Measurements from ENCODE around the gene ALKBH4.

GRCh38 chr7:102431617-102432298 lies 32.9 kb downstream of the ALKBH4 start:
- TF ChIP-seq CREB5 (CRISPR knock-in tag; IDR thresholded peaks at IDR 0.05; ENCODE audit: low read depth) (no peak), BACH2 (CRISPR knock-in tag; IDR thresholded peaks at IDR 0.05; ENCODE audit: borderline replicate concordance) (no peak), ARNTL (CRISPR knock-in tag; IDR thresholded peaks at IDR 0.05; ENCODE audit: borderline replicate concordance, low read depth) (no peak), TOX (CRISPR knock-in tag; IDR thresholded peaks at IDR 0.05; ENCODE audit: borderline replicate concordance) (no peak), ZFP30 (CRISPR knock-in tag; IDR thresholded peaks at IDR 0.05) (no peak), ZFP3 (CRISPR knock-in tag; IDR thresholded peaks at IDR 0.05) (no peak), ZNF70 (CRISPR knock-in tag; IDR thresholded peaks at IDR 0.05) (no peak), TCF4 (CRISPR knock-in tag; IDR thresholded peaks at IDR 0.05; ENCODE audit: borderline replicate concordance) (no peak), ESRRG (CRISPR knock-in tag; IDR thresholded peaks at IDR 0.05) (no peak), ZNF8 (CRISPR knock-in tag; IDR thresholded peaks at IDR 0.05) (no peak), ISL1 (CRISPR knock-in tag; IDR thresholded peaks at IDR 0.05) (no peak)
- TF ChIP-seq, protein P1, sequence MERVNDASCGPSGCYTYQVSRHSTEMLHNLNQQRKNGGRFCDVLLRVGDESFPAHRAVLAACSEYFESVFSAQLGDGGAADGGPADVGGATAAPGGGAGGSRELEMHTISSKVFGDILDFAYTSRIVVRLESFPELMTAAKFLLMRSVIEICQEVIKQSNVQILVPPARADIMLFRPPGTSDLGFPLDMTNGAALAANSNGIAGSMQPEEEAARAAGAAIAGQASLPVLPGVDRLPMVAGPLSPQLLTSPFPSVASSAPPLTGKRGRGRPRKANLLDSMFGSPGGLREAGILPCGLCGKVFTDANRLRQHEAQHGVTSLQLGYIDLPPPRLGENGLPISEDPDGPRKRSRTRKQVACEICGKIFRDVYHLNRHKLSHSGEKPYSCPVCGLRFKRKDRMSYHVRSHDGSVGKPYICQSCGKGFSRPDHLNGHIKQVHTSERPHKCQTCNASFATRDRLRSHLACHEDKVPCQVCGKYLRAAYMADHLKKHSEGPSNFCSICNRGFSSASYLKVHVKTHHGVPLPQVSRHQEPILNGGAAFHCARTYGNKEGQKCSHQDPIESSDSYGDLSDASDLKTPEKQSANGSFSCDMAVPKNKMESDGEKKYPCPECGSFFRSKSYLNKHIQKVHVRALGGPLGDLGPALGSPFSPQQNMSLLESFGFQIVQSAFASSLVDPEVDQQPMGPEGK (CRISPR knock-in tag; IDR thresholded peaks at IDR 0.05; ENCODE audit: borderline replicate concordance) = no peak
- TF ChIP-seq, protein P2, sequence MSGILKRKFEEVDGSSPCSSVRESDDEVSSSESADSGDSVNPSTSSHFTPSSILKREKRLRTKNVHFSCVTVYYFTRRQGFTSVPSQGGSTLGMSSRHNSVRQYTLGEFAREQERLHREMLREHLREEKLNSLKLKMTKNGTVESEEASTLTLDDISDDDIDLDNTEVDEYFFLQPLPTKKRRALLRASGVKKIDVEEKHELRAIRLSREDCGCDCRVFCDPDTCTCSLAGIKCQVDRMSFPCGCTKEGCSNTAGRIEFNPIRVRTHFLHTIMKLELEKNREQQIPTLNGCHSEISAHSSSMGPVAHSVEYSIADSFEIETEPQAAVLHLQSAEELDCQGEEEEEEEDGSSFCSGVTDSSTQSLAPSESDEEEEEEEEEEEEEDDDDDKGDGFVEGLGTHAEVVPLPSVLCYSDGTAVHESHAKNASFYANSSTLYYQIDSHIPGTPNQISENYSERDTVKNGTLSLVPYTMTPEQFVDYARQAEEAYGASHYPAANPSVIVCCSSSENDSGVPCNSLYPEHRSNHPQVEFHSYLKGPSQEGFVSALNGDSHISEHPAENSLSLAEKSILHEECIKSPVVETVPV (CRISPR knock-in tag; IDR thresholded peaks at IDR 0.05) = no peak

Measured in SK-N-SH treated with all-trans-retinoic acid at 6 μM for 48 hours (cell line).